HG03378 (cell line): ENCODE measurements around the gene OGFR.

ENCODE experiments used
- ATAC-seq: cut with Tn5 transposase; IDR thresholded peaks from one replicate; pipeline ENCODE4 v1.9.1; 2021; ENCODE audit warnings: mild to moderate bottlenecking, moderate library complexity; ENCODE audit not compliant: unreplicated experiment

OGFR gene

GRCh38 chr20:62799459-62799858 lies 5.2 kb upstream of the OGFR start:
- ATAC-seq, result no peak

GRCh38 chr20:62799873-62800272 lies 4.8 kb upstream of the OGFR start:
- no peak for ATAC-seq

- no peak for ATAC-seq
Observed at GRCh38 chr20:62800314-62801259, 4.0 kb upstream of the OGFR start.

GRCh38 chr20:62801284-62802010 lies 3.2 kb upstream of the OGFR start:
- no peak for ATAC-seq

DNA sequence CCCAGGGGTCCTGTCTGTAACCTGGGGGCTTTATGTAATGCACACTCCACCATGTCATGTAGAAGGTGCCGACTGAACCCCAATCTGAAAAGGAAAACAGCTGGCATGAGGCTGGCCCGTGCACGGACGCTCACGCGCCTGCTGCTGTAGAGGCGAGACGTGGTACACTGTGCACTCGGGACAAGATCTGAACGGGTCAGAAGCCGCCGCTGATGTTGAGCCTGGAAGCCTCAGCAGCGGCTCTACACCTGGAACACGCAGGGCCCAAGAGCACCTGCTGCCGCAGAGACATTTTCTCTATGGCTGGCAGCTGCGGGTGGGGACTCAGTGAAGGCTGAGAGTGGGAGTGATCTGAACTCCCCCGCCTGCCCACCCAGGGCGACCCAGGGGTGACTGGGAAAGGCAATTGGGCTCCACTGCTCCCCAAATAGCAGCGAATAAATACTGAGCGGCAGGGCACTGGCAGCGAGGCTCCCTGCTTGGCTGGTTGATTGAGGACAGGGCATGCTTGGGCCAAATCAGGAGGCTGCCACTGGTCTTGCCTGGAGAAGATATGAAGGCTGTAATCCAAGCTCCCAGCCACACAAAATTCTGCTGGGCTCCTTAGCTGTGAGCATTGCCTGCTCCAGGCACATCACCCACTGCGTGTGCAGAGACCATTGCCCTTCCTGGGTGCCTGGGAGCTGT lies 2.5 kb upstream of the OGFR start:
- no peak for ATAC-seq

GRCh38 chr20:62804021-62804626 lies 511 bp upstream of the OGFR start:
- ATAC-seq, result no peak

- ATAC-seq, result no peak
Observed at GRCh38 chr20:62805155-62805710, 598 bp downstream of the OGFR start.

- ATAC-seq, result no peak
Observed at GRCh38 chr20:62805711-62806382, 1.2 kb downstream of the OGFR start.

DNA sequence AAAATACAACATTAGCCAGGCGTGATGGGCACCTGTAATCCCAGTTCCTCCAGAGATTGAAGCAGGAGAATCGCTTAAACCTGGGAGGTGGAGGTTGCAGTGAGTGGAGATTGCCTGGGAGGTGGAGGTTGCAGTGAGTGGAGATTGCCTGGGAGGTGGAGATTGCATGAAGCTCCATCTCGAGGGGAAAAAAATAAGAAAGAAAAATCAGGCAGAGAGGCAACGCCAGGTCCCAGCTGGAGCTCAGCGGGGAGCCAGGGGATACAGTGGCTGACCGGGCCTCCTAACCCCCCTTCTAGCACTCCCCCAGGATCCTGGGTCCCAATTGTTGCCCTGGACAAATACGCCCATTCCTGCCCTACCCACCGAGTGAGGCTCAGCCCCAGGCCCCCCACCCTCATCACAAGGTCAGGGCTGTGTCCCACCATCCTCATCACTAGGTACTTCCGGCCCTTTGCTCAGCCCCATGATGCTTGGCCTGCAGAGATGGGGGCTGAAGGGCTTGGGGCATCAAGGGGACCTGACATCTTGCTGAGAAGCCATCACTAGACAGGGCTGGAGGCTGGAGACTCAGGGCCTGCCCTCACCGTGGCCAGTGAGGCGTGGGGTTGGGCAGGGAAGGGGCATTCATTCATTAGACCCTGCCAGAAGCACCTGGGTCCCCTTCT lies 1.9 kb downstream of the OGFR start:
- no peak for ATAC-seq

GRCh38 chr20:62807444-62808210 lies 3.0 kb downstream of the OGFR start:
- no peak for ATAC-seq

DNA sequence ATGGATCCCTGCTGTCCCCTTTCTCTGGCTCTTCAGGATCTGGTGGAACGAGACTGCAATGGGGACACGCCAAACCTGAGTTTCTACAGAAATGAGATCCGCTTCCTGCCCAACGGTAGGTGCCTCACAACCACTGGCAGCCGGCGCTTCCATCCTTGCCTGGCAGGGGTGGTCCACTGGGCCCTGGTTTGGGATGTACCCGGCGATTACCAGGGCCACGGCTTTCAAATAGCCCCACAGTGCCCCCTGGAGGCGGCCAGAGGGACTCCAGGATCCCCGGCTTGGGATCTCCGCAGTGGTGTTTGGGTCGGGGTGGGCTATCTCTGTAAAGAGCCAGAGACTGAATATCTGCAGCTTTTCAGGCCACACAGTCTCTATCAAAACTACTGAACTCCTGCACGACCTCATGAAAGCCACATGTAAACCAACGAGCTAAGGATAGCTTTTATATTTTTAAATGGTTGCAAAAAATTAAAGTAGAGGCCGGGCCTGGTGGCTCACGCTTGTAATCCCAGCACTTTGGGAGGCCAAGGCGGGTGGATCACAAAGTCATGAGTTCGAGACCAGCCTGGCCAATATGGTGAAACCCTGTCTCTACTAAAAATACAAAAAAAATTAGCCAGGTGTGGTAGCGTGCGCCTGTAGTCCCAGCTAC lies 3.7 kb downstream of the OGFR start:
- no peak for ATAC-seq

- ATAC-seq, result no peak
Observed at GRCh38 chr20:62809530-62810428, 5.1 kb downstream of the OGFR start.

DNA sequence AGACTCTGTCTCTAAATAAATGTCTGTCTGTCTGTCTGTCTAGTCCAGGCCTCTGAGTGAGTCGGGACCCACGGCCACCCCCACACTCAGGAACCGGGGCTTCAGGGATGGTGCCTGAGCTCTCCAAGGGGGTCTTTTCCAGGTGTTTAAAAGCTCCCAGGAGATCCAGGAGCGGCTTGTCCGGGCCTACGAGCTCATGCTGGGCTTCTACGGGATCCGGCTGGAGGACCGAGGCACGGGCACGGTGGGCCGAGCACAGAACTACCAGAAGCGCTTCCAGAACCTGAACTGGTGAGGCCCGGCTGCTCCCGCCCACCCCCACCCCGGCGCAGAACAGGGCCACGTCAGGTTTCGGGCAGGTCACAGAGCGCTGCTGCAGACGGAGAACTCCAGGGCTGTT lies 6.7 kb downstream of the OGFR start:
- no peak for ATAC-seq

DNA sequence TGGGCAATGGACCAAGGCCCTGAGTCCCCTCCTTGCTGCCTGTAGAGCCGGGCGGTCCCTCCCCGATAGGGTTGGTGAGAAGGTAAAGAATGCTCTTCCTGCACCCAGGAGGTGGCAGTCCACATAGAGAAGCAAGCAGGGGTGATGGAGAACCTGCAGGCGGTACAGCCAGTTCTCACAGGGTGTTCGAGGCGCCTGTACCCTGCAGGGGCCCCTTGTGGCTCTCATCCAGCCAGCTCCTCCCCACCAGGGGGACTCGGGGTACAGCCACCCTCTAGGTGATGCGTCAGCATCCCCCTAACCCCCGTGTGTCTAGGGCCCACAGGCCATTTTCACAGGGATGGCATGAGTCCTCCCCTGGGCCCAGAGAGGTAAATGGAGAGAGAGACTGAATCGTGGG lies 7.1 kb downstream of the OGFR start:
- ATAC-seq, result no peak

- ATAC-seq, result no peak
Observed at GRCh38 chr20:62812181-62812906, 7.7 kb downstream of the OGFR start.

DNA sequence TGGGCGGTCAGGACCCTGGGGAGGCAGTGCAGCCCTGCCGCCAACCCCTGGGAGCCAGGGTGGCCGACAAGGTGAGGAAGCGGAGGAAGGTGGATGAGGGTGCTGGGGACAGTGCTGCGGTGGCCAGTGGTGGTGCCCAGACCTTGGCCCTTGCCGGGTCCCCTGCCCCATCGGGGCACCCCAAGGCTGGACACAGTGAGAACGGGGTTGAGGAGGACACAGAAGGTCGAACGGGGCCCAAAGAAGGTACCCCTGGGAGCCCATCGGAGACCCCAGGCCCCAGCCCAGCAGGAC lies 8.2 kb downstream of the OGFR start:
- no peak for ATAC-seq

- no peak for ATAC-seq
Observed at GRCh38 chr20:62813588-62813987, 9.0 kb downstream of the OGFR start.
